H54 (cell line): ENCODE results near the gene NOSIP.
"Not testable (repeated sequence)": the region's sequence is repeated elsewhere in the genome, so short reads cannot be mapped to it uniquely, and the experiment has no call there.

Experiments used
- DNase-seq: peaks from one replicate; pipeline ENCODE4 v3.0.0; 2011; ENCODE audit warnings: low spot score, mixed read lengths; ENCODE audit not compliant: insufficient read length
- FAIRE-seq: peaks from 3 replicates; lab custom pipeline; 2011; peaks lifted over from hg19 to GRCh38; lab: Jason Lieb, UNC
- POLR2A ChIP-seq: IDR thresholded peaks from 2 replicates; pipeline ENCODE4 v1.6.1; 2011; ENCODE audit warnings: low read depth, mild to moderate bottlenecking, low read length

The NOSIP gene, protein sequence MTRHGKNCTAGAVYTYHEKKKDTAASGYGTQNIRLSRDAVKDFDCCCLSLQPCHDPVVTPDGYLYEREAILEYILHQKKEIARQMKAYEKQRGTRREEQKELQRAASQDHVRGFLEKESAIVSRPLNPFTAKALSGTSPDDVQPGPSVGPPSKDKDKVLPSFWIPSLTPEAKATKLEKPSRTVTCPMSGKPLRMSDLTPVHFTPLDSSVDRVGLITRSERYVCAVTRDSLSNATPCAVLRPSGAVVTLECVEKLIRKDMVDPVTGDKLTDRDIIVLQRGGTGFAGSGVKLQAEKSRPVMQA

DNA sequence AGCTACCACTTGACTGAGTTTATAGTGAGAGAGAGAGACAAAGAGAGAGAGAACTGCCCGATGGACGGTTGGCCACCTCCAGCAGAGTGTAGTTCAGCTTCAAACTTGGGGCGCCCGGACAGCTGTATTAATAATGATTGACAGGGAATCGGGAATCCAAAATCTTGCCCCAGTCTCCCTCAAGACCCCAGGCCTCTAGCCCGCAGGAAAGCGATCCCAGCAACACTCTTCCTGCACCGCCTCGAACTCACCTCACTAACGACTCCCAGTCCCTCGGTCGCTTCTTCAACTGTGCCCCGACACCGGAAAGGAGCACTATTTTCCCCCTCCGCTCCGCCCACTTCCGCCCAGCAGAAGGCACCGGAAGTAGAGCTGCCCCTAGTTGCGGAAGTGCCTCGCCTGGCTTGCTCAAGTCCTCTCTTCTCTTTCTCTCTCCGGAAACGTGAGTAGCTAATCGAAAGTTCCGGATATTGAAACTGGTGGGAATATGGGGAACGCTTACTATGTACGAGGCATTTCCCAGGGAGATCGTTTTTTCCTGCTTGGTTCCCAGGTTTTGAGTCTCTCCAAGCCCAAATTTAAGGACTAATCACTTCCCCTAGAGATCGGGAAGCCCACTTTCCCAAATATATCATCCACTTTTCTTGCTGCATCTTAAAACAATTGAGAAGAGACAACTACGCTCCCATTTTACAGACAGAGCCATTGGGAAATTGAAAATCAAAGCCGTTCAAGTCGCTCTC lies at the start of gene NOSIP:
Gene NOSIP, minus strand, starts transcription at position 293 of the 743 bp plus-strand sequence. CDS start 19,865 bp downstream, outside the sequence.
- TF ChIP-seq POLR2A, result peak; percentile 99
- FAIRE-seq (peak; percentile 90), DNase-seq (peak; percentile 86)

DNA sequence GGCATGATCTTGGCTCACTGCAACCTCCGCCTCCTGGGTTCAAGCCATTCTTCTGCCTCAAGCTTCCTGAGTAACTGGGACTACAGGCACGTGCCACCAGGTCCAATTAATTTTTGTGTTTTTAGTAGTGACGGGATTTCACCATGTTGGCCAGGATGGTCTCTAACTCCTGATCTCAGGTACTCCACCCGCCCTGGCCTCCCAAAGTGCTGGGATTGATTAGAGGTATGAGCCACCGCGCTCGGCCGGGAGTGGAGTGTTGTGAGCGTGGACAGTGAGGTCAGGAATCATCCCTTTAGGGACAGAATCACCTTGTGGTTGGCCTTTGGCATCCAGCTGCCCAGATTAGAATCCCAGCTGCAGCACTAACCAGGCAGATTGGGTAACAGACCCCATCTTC lies 49.3 kb upstream of the NOSIP start:
- TF ChIP-seq POLR2A, result no peak
- DNase-seq, result no peak
- no peak for FAIRE-seq

DNA sequence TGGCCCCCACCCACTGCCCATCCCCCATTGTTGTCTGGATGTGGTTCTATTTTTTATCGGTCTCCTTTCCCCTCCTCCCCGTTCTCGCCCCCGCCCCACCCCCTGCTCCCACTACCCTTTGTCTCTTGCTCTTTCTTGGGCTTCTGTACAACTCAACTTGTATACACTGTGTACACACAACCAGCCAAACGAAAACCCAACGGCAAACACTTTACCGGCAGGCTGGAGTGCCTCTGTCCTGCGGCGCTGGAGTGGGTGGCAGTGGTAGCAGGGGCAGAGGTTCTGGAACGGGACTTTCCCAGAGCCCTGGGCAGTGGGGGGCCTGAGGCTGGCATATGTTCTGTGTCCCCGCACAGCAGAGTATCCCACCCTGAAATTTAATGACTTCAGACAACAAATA lies 45.9 kb upstream of the NOSIP start:
- TF ChIP-seq POLR2A, result no peak
- no peak for DNase-seq
- FAIRE-seq, result no peak

DNA sequence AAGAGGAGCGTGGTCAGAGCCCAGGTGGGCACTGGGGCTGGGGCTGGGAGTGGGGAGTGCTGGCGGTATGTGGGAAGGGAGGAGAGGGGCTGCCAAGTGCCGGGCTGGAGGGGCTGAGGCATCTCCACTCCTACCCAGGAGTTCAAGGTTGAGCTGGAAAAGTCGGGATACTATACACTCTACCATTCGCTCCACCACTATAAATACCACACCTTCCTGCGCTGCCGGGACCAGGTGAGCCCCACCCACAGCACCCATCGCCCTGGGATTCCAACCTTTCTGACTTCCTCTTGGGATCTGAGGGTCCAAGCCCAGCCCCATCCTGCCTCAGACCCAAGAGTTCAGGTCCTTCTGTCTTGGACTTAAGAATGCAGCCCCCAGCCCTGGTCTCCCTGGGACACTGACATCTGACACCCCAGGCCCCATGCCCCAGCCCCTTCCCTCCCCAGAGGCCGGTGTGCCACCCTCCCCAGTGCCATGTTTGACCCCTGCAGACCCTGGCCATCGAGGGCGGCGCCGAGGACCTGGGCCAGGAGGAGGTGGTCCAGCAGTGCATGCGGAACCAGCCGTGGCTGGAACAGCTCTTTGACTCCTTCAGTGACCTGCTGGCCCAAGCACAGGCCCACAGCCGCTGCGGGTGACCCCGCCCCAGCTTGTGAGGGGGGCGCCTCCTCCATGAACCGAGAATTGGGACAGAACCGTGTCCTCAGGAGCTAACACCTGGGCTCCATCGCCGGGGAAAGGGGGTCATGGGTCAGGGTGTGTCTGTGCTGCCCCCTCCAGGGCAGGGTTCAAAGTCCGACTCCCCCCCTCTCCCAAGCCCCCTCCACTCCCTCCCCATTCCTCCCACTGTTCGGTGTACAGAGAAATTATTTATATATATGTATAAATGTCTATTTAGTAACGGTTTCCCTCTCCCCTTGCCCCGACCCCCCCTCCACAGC lies 44.9 kb upstream of the NOSIP start:
- DNase-seq (no peak), FAIRE-seq (no peak)
- no peak for TF ChIP-seq POLR2A

DNA sequence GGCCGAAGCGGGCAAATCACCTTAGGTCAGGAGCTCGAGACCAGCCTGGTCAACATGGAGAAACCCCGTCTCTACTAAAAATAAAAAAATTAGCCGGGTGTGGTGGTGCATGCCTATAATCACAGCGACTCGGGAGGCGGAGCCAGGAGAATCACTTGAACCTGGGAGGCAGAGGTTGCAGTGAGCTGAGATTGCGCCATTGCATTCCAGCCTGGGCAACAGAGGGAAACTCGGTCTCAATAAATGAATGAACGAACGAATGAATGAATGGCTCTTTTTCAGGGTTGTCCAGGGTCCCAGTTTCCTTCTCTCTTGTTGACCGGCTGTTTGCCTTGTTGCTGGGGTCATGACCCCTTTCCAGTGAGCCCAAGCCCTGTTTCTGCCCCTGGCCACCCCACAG lies 37.5 kb upstream of the NOSIP start:
- DNase-seq, FAIRE-seq: not testable (repeated sequence)

DNA sequence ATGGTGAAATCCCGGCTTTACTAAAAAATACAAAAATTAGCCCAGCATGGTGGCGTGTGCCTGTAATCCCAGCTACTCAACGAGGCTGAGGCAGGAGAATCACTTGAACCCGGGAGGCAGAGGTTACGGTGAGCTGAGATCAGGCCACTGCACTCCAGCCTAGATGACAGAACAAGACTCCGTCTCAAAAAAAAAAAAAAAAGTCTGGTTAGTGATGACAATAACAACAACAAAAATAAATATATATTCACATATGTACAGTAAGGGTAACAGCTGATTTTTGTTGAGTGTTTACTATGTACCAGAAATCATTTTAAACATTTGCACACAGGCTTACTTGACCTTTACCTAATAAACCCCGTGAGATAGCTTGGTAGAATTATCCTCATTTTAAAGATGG lies 36.6 kb upstream of the NOSIP start:
- DNase-seq (no peak), FAIRE-seq (no peak)
- TF ChIP-seq POLR2A, result no peak

DNA sequence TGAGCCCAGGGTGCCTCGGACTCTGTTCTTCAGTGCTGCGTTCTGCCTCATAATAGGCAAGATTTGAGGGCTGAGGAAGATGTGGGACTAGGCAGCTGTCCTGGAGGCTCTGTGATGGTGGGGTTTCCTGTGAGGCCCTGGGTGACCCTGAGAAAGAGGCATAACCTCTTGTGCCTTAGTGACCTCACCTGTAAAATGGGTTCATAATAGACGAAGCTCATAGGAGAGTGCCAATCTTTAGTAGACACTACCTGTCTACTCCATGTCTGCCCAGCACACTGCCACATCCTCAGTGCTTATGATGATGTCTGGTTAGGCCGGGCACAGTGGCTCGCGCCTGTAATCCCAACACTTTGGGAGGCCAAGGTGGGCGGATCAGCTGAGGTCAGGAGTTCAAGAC lies 36.2 kb upstream of the NOSIP start:
- no peak for TF ChIP-seq POLR2A
- FAIRE-seq (no peak), DNase-seq (no peak)

DNA sequence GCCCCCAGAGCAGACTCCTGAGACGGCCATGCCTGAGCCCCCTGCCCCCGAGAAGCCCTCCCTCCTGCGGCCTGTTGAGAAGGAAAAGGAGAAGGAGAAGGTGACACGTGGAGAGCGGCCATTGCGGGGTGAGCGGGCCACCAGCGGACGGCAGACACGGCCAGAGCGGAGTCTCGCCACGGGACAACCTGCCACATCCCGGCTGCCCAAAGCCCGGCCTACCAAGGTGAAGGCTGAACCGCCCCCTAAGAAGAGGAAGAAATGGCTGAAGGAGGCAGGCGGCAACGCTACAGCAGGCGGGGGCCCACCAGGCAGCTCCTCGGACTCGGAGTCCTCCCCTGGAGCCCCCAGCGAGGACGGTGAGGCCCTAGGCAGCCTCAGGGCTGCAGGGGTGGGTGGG lies 35.5 kb upstream of the NOSIP start:
- FAIRE-seq, result no peak
- no peak for TF ChIP-seq POLR2A
- no peak for DNase-seq

DNA sequence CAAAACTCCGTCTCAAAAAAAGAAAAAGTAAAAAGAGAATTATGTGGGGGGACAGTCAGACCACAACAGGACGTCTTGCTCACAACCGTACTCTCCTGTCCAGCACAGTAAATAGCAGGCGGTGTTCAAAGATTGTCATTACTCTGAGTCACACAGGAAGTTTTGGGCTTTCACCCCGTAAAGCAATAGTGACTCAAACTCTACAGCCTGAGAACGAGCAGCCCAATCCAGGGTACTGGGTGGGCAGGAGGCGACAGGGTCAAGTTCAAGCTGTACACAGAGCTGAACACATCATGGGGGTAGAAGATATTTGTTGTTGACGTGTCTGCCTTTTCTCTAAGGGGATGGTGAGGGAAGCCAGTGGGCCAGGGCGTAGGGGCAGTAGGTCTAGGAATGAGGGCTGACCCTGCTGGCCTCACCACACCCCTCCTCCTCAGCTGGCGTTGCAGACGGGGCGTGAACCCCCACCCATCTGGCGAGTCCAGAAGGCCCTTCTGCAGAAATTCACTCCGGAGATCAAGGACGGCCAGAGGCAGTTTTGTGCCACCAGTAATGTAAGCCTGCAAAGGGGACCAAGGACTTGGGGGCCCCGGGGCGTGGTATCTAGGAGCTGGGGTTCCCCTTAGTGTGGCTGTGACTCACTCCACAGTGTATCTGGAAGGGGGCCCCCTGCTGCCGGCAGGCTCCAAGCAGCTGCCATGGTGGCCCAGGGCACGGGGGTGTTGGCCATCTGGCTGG lies 33.9 kb upstream of the NOSIP start:
- peak; percentile 77 for FAIRE-seq
- DNase-seq, result peak; percentile 94
- TF ChIP-seq POLR2A, result no peak; the same call in 1 of the 2 replicates

DNA sequence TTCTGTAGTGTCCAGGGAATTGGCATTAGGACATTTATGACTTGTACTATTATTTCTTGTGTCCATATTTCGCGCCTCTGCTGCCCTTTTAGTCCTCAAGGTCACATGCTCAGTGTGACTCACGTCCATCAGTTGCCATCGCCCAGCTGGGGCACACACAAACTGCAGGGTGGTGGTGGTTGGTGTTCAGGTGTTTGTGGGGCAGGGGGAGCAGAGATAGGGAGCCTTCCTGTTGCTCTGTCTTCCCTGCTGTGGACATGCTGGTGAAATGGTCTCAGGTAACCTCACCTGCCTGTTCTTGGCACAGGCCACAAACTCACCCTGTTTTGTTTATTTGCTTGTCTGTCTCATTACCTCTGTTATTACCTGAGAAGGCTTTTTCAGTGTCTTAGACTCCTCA lies 33.0 kb upstream of the NOSIP start:
- no peak for TF ChIP-seq POLR2A
- FAIRE-seq, result no peak
- DNase-seq, result peak; percentile 83

DNA sequence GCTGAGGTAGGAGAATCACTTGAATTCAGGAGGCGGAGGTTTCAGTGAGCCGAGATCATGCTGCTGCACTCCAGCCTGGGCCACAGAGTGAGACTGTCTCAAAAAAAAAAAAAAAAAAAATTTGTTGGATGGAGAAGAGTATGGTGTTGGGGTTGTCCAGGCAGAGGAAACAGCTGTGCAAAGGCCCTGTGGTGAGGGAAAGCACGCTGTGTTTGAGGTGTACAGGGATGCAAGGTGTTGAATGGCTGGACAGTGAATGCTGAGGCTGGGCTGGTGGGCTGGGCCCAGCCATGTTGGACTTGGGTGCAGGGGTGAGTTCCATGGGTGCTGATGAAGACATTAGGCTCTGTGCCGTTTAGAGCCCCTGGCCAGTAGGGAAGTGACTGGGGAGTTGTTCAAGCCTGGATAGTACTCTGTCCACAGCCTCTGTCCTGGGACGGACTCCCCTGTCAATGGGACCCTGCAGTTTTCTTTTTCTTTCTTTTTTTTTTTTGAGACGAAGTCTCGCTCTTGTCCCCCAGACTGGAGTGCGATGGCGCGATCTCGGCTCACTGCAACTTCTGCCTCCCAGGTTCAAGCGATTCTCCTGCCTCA lies 29.2 kb upstream of the NOSIP start:
- TF ChIP-seq POLR2A, result no peak
- FAIRE-seq (no peak), DNase-seq (no peak)

DNA sequence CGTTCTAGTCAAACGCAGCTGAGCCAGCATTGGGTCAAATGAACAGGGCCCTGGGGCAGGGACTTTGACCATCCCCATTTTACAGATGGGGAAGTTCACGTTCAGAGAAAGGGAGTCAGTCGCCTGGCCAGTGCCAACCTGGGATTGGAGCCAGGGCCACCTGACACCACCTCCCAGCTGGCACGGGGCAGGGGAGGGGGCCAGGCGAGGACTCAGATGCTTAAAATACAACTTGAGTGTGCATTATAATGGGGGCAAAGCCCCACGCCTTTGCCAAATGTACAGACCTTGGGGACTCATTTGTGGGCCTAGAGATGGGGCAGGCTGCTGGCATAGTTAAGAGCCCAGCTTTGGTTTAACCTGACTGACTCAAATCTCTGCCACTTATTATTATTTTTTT lies 25.2 kb upstream of the NOSIP start:
- no peak for DNase-seq
- FAIRE-seq, result no peak
- TF ChIP-seq POLR2A, result no peak

DNA sequence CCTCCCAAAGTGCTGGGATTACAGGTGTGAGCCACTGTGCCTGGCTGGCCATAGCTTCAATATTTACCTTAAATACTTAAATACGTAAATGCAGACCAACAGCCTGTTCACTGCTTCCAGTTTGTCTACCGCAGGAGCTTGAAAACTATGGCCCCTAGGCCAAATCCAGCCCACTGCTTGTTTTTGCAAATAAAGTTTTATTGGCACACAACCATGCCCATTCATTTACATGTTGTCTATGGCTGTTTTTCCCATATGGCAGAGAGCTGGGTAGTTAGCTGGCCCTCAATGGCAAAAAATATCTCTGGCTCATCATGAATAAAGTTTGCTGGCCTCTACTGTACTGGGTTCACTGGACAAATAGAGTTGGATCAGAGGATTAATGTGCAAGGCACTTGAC lies 22.4 kb upstream of the NOSIP start:
- TF ChIP-seq POLR2A, result no peak
- FAIRE-seq (no peak), DNase-seq (no peak)
